ENCODE data around the gene CSF3R.

Gene CSF3R

DNA sequence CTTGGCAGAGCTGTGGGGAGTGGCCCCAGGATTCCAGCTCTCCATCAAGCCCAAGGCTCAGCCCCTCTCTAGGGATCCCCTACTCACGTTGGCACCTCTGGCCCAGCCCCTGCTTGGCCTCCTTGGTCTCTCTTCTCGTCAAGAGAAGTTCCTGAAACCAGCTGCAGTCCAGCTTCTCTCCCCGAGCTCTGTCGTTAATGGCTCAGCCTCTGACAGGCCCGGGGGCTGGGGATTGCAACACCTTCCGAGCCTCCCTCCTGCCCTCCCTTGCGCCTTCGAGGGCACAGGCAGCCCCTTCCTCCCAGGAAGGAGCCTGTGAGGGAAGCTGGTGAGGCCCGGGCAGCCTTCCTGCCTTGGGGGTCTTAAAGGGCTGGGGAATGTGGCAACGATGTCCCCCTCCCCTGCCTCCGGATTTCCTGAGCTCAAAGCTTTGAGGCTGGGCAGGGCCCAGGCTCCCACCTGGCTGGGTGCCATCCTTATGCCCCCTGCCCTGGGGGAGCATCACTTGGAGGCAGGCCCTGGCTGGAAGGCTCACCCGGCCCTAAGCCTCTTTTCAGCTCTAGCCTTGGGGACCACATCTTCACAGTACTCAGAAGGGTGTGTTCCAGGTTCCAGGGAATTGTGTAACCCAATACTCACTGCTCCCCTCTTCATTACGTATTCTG lies at the start of gene CSF3R:
Gene CSF3R (minus strand): TSS at position 190 of the 665 bp plus-strand sequence. CDS start 3,417 bp downstream, outside the sequence.
- Histone ChIP-seq H3K36me3 (ENCODE audit: control insufficient read depth, insufficient read depth, low read length) (no peaks in the 10 kb centered on the region), H3K4me3 (ENCODE audit: low read depth, low read length) (no peak within 1 kb of the TSS), H3K9me3 (ENCODE audit: control insufficient read depth, insufficient read depth, low read length) (no peaks in the 10 kb centered on the region), H3K9ac (ENCODE audit: low read depth, low read length) (no peak within 1 kb of the TSS), H3K27me3 (ENCODE audit: control insufficient read depth, insufficient read depth, low read length) (no peaks in the 10 kb centered on the region), H3K4me1 (ENCODE audit: control insufficient read depth, insufficient read depth, low read length) (no peaks in the 10 kb centered on the region)

DNA sequence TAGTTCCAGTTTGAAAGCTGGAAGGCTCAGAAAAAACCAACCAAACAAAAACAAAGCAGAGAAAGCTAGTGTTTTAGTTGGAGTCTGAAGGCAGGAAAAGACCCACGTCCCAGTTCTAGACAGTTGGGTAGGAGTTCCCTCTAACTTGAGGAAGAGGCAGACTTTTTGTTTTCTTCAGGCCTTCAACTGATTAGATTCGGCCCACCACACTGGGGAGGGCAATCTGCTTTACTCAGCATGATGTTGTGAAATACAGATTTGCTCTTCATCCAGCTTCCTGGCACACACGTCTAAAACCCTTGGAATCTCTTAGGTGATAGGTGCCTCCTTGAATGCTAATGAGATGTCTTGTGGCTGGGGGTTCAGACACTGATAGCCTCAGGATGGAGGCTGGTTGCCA lies 49.1 kb upstream of the CSF3R start:
- no peaks in the 10 kb centered on the region for H3K36me3 ChIP-seq (ENCODE audit: control insufficient read depth, insufficient read depth, low read length)
- no peak overlapping the region for H3K9ac ChIP-seq (ENCODE audit: low read depth, low read length)
- no peaks in the 10 kb centered on the region for H3K27me3 ChIP-seq (ENCODE audit: control insufficient read depth, insufficient read depth, low read length)
- no peaks in the 10 kb centered on the region for H3K9me3 ChIP-seq (ENCODE audit: control insufficient read depth, insufficient read depth, low read length)
- no peak overlapping the region for H3K4me3 ChIP-seq (ENCODE audit: low read depth, low read length)
- H3K4me1 ChIP-seq (ENCODE audit: control insufficient read depth, insufficient read depth, low read length) = no peaks in the 10 kb centered on the region

DNA sequence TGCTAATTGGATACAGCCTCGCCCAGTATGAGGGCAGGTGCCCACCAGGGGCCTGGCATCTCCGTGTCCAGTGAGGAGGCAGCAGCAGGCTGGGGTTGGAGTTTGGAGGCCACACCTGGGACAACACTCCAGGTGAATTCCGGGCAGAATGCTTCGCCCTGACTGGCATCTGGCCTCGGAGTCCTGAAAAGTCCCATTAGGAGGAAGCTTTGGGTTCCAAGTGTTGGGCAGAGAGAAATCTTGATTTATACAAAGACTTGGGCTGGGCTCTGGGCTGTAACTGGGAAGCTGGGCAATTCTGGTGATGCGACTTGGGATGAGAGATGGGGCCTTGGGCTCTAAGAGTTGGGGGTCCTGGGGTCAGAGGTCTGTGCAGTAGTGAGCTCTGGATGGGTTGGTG lies 48.1 kb upstream of the CSF3R start:
- H3K36me3 ChIP-seq (ENCODE audit: control insufficient read depth, insufficient read depth, low read length) = no peaks in the 10 kb centered on the region
- no peak overlapping the region for H3K4me3 ChIP-seq (ENCODE audit: low read depth, low read length)
- H3K9me3 ChIP-seq (ENCODE audit: control insufficient read depth, insufficient read depth, low read length) = no peaks in the 10 kb centered on the region
- H3K9ac ChIP-seq (ENCODE audit: low read depth, low read length) = no peak overlapping the region
- no peaks in the 10 kb centered on the region for H3K4me1 ChIP-seq (ENCODE audit: control insufficient read depth, insufficient read depth, low read length)
- H3K27me3 ChIP-seq (ENCODE audit: control insufficient read depth, insufficient read depth, low read length) = no peaks in the 10 kb centered on the region

DNA sequence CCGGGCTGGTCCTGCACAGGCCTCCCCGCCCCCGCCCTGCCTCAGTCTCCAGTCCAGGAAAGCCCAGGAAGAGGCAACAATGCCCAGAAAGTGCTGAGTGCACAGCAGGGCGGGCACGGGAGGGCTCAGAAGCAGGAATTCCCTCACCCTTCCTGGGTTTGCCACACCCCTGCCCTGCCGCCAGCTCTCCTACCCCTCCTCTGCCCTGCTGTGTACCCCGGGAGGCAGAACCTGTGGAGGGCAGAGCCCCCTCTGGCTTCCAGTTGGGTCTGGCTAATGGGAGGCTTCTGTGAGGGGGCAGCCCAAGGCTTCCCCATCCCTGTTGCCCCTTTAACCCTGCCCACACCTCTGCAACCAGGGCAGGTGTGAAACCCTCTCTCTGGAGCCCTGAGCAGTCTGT lies 47.5 kb upstream of the CSF3R start:
- H3K9ac ChIP-seq (ENCODE audit: low read depth, low read length) = no peak overlapping the region
- H3K4me3 ChIP-seq (ENCODE audit: low read depth, low read length) = no peak overlapping the region
- no peaks in the 10 kb centered on the region for H3K36me3 ChIP-seq (ENCODE audit: control insufficient read depth, insufficient read depth, low read length)
- no peaks in the 10 kb centered on the region for H3K4me1 ChIP-seq (ENCODE audit: control insufficient read depth, insufficient read depth, low read length)
- H3K9me3 ChIP-seq (ENCODE audit: control insufficient read depth, insufficient read depth, low read length) = no peaks in the 10 kb centered on the region
- H3K27me3 ChIP-seq (ENCODE audit: control insufficient read depth, insufficient read depth, low read length) = no peaks in the 10 kb centered on the region

DNA sequence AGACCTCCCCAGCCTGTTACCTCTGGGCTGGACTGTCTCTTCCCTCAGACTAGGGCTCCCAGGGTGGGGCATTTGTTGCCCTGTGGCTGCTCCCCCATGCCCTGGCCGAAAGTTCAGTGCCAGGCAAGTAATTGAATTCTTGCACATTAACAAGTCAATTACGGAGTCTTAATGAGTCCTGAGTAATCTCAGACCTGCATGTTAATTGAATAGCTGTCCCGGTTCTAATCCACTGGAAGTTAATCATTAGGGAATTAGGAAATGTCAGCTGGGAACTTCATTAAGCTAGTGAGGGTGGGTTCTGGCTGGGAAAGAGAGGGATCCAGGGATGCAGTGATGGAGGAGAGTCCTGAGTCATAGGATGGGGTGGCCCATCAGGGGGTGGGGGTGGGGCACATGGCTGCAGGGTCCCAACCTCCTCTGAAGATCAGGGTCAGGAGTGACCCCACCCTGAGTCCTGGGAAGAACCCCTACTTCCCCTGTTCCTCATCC lies 47.1 kb upstream of the CSF3R start:
- H3K4me3 ChIP-seq (ENCODE audit: low read depth, low read length) = no peak overlapping the region
- H3K9me3 ChIP-seq (ENCODE audit: control insufficient read depth, insufficient read depth, low read length) = no peaks in the 10 kb centered on the region
- no peaks in the 10 kb centered on the region for H3K4me1 ChIP-seq (ENCODE audit: control insufficient read depth, insufficient read depth, low read length)
- H3K27me3 ChIP-seq (ENCODE audit: control insufficient read depth, insufficient read depth, low read length) = no peaks in the 10 kb centered on the region
- no peaks in the 10 kb centered on the region for H3K36me3 ChIP-seq (ENCODE audit: control insufficient read depth, insufficient read depth, low read length)
- H3K9ac ChIP-seq (ENCODE audit: low read depth, low read length) = no peak overlapping the region

DNA sequence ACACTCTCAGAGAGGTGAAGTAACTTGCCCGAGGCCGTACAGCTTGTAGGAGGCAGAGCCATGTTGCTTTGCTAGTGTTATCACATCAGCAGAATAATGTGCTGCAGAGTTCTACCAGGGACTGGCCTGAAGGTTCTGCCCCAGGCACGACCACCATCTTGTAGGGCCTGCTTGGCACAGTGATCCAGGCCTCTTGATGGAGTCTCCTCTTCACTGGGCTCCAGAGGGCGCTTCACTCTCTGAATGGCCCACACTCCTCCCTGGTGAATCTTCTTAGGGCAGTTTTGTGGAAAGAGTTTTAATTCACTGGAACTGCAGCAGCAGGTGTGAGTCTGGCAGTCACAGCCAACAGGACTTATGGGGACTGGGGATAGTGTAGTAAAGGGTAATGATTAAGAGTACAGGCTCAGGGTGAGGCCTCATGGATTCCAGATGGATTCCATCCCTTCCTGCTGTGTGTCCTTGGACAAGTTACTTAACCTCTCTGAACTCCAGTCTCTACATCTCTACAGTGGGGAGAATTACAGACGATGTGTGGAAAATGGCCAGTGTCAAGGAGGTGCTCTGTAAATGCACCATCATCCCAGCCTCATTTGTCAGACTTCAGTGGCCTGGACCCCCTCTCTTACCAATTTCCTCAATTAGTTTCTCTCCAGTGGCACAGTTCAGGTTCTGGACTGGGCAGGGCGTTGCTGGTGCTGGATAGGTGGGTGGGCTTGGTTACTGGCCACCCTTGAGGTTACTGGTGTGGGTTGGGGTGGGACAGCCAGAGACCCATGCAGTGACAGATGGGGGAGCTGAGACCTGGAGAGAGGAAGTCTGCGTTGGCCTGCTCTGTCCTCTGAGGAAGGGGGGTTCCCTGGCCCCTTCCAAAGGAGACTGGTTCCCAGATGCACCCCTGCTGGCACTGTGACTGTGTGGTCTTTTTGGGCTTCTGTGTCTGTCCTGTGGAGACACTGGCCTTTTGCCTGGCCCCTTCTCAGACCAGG lies 45.9 kb upstream of the CSF3R start:
- H3K27me3 ChIP-seq (ENCODE audit: control insufficient read depth, insufficient read depth, low read length) = no peaks in the 10 kb centered on the region
- no peak overlapping the region for H3K4me3 ChIP-seq (ENCODE audit: low read depth, low read length)
- H3K4me1 ChIP-seq (ENCODE audit: control insufficient read depth, insufficient read depth, low read length) = peaks cover 3% of the 10 kb centered on the region
- H3K9ac ChIP-seq (ENCODE audit: low read depth, low read length) = no peak overlapping the region
- H3K36me3 ChIP-seq (ENCODE audit: control insufficient read depth, insufficient read depth, low read length) = no peaks in the 10 kb centered on the region
- no peaks in the 10 kb centered on the region for H3K9me3 ChIP-seq (ENCODE audit: control insufficient read depth, insufficient read depth, low read length)

DNA sequence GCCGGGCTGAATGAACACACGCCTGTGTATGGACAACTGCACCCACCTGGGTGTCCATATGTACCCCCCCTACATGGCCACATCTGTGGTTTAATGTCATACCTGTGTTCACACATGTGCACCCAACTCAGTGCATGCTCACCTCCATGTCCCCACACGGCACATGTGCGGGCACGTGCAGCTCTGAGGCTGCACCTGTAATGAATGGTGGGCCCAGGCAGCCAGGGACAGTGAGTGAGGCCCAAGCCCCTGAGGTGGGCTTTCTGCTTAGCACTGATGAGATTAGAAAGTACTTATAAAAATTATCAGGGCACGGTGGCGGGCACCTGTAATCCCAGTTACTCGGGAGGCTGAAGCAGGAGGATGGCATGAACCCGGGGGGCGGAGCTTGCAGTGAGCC lies 42.5 kb upstream of the CSF3R start:
- Histone ChIP-seq H3K9me3 (ENCODE audit: control insufficient read depth, insufficient read depth, low read length) (no peaks in the 10 kb centered on the region), H3K4me3 (ENCODE audit: low read depth, low read length) (no peak overlapping the region), H3K9ac (ENCODE audit: low read depth, low read length) (no peak overlapping the region), H3K36me3 (ENCODE audit: control insufficient read depth, insufficient read depth, low read length) (no peaks in the 10 kb centered on the region), H3K27me3 (ENCODE audit: control insufficient read depth, insufficient read depth, low read length) (no peaks in the 10 kb centered on the region), H3K4me1 (ENCODE audit: control insufficient read depth, insufficient read depth, low read length) (peaks cover 6% of the 10 kb centered on the region)

DNA sequence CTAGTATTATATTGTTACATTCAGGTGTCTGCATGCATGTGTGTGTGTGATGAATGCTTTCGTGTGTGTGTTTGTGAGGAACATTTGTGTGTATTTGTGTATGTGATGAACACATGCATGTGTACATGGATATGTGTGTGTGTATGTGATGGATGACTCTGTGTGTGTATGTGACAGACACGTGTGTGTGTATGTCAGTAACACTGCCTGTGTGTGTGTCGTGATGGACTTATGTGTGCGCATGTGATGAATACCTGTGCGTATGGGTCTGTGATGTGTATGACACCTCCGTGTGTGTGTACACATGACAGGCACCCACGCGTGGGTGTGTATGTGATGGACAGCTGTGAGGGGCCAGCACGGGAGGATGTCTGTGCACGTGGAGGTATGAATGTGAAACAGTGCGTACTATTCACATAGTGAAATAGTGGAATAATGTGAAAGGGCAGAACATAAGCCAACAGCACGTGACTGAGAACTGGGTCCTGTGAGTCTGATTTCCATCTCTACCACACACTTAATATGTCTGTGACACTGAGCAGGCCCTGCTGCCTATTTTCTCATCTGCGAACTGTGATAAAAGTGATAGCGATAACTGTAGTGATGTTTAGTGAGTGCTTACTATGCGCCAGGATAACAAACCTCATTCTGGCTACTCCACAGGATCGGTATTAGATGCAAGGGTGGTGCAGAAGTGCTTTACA lies 41.8 kb upstream of the CSF3R start:
- Histone ChIP-seq H3K9ac (ENCODE audit: low read depth, low read length) (no peak overlapping the region), H3K36me3 (ENCODE audit: control insufficient read depth, insufficient read depth, low read length) (no peaks in the 10 kb centered on the region), H3K4me1 (ENCODE audit: control insufficient read depth, insufficient read depth, low read length) (peaks cover 6% of the 10 kb centered on the region), H3K9me3 (ENCODE audit: control insufficient read depth, insufficient read depth, low read length) (no peaks in the 10 kb centered on the region), H3K4me3 (ENCODE audit: low read depth, low read length) (no peak overlapping the region), H3K27me3 (ENCODE audit: control insufficient read depth, insufficient read depth, low read length) (no peaks in the 10 kb centered on the region)

DNA sequence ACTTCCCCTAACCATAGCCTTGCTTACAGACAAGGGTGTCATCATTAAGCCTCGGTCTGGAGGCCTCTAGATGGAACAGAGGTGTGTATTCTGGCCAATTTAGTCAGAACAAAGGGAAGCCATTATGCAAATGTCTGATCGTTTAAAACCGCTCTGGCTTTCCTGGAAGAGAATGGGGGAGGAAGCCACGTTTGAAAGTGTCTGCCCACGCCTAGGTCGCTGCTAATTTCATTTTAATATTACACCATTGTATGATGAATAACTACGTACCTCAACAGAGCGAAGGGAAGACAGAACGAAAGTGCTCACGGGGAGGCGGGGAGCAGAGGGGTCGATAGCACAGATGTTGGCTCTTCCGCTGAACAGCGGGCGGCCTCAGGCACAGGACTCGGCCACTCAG lies 41.1 kb upstream of the CSF3R start:
- H3K4me1 ChIP-seq (ENCODE audit: control insufficient read depth, insufficient read depth, low read length) = peaks cover 6% of the 10 kb centered on the region
- no peak overlapping the region for H3K9ac ChIP-seq (ENCODE audit: low read depth, low read length)
- H3K9me3 ChIP-seq (ENCODE audit: control insufficient read depth, insufficient read depth, low read length) = no peaks in the 10 kb centered on the region
- no peak overlapping the region for H3K4me3 ChIP-seq (ENCODE audit: low read depth, low read length)
- H3K27me3 ChIP-seq (ENCODE audit: control insufficient read depth, insufficient read depth, low read length) = no peaks in the 10 kb centered on the region
- H3K36me3 ChIP-seq (ENCODE audit: control insufficient read depth, insufficient read depth, low read length) = no peaks in the 10 kb centered on the region

DNA sequence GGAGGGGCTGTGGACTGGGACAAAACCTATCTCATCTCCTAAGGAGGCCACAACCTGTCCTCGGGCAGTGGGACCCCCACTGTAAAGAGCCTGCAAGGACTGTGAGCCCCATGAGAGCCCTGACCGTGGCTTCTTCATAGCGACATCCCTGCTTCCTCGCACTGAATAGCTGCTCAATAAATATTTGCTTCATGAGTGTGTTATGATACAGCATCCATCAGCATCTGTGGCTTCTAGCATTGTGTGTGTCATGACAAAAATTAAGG lies 40.5 kb upstream of the CSF3R start:
- no peak overlapping the region for H3K4me3 ChIP-seq (ENCODE audit: low read depth, low read length)
- H3K4me1 ChIP-seq (ENCODE audit: control insufficient read depth, insufficient read depth, low read length) = peaks cover 6% of the 10 kb centered on the region
- H3K27me3 ChIP-seq (ENCODE audit: control insufficient read depth, insufficient read depth, low read length) = no peaks in the 10 kb centered on the region
- H3K9me3 ChIP-seq (ENCODE audit: control insufficient read depth, insufficient read depth, low read length) = no peaks in the 10 kb centered on the region
- no peaks in the 10 kb centered on the region for H3K36me3 ChIP-seq (ENCODE audit: control insufficient read depth, insufficient read depth, low read length)
- H3K9ac ChIP-seq (ENCODE audit: low read depth, low read length) = no peak overlapping the region

DNA sequence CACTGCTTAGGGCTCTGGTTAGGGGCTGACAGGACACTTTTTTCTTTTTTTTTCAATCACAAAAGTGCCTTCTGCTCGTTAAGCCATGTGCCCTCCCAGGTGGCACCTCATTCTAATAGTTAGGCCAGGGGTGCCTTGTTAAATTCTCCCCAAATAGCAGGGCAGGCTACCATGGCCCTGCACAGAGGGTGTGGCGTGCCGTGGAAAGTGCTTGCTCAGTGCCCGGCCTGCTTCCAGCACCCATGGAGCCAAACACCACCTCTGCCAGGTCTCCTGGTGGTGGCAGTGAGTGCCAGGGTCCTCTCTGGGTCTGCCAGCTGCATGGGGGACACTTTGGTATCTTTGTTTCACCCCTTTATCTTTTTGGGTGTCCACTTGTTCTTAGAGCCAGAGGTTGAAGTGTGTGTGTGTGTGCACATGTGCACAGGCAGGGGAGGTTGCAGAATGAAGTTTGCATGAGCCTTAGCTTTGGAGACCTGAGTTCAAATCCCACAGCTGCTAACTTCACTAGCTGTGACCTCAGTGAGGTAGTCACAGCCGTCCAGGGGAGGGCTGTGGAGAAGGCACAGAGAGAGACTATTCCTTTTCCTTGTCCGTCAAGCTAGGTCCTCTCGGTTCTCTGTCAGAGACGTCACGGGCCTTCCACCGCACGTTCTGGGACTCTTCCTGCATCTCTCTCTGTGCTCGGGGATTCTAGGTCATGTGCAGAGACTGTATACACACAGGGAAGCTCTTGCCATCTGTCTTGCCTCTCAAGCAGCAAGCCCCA lies 39.9 kb upstream of the CSF3R start:
- H3K4me1 ChIP-seq (ENCODE audit: control insufficient read depth, insufficient read depth, low read length) = peaks cover 6% of the 10 kb centered on the region
- H3K27me3 ChIP-seq (ENCODE audit: control insufficient read depth, insufficient read depth, low read length) = no peaks in the 10 kb centered on the region
- no peaks in the 10 kb centered on the region for H3K36me3 ChIP-seq (ENCODE audit: control insufficient read depth, insufficient read depth, low read length)
- no peaks in the 10 kb centered on the region for H3K9me3 ChIP-seq (ENCODE audit: control insufficient read depth, insufficient read depth, low read length)
- no peak overlapping the region for H3K9ac ChIP-seq (ENCODE audit: low read depth, low read length)
- no peak overlapping the region for H3K4me3 ChIP-seq (ENCODE audit: low read depth, low read length)

Measured in iPS-15b (cell line).